Activated CD8-positive, alpha-beta memory T cell treated with anti-CD3 and anti-CD28 coated beads for 36 hours (primary cell): ENCODE measurements around the gene MTF1. TPM values are rescaled to one million over a fixed set of nuclear protein-coding genes. Genes with fewer than 3 reads are reported as not detected.

Experiments used
- CTCF ChIA-PET: fragments of 350-600 bp; sonication (Branson Sonifier 250); formaldehyde crosslinking; loops from one replicate; lab custom pipeline; 2021; ENCODE audit warnings: antibody characterized with exemption; lab: Charles Lee
- POLR2A ChIA-PET: fragments of 350-600 bp; sonication (Branson Sonifier 250); formaldehyde crosslinking; loops from one replicate; lab custom pipeline; 2021; ENCODE audit warnings: antibody characterized with exemption; lab: Charles Lee
- total RNA-seq, 2 experiments: library from RNA; stranded (reverse); gene quantifications; one replicate each; pipeline ENCODE4 v1.2.3, GENCODE V29; 2021

Gene MTF1
- total RNA-seq, 2 experiments from 2014 or later: 32.0 to 35.8 TPM

DNA sequence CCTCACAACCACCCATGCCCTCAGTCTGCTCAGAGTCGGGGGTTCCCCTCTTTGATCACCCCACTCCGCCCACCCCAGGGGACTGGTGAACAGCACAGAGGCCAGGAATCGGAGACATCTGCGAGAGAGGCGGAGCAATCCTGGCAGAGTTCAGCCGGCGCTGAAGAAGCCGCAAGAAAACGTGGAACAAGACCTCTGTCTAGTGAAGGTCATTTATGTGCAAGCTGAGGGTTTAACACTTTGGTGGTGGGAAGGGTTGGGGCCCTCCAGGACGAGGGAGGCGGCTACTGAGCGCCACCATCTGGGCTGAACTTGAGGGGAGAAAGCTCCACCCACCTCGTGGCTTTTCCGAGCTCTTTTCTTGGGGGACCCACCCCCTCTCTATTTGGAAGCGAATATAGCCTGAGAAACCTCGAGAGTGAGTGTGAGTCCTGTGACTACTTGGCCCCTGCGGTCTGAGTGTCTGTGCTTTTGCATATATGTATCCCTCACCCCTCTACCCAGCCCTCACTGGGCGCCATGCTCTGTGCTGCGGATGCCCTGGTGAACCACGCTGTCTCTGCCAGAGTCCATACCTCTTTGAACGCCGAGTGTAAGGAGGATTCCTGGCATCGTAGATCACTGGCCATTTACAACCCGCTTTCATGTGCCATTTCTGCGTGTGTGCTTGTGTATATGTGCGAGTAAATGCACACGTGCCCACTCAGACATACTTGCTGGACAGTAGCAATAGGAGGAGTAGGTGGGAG is 93.3 kb downstream of the MTF1 start:
- POLR2A ChIA-PET: interaction anchor here (0.5 to 1.2 kb wide), 3 partner anchors 19 to 73 kb away, joined by 3 to 6 read pairs (median 5); no protein-coding TSS in a partner anchor
- CTCF ChIA-PET: no interaction called here

DNA sequence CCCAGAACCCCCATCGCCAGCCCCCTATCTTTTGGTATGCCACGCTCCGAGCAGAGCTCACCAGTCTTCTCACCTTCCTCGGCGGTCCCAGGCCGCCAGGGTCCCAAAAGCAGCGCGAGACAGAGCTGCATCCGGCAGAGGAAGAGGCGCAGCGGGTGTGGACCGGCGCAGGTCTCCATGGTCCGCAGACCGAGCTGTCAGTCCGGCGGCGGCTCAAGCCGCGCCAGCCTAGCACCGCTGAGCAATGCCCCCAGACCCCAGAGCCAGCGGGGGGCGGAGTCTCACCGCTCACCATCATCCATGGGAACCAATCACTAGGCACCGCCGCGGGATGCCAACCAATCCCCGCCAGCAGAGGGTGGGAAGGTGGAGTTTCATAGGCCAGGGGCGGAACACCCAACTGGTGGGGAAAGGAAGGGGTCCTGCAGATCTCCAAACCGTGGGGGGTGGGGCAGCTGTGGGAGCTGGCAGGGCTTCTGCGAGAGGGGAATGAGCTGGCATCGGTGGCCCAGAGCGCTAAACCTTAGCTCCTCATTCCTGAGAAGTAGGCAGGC is 94.4 kb downstream of the MTF1 start, which contains the start of gene EPHA10:
EPHA10 (minus strand) TSS at position 233 of the 554 bp plus-strand sequence; CDS start at position 179, 54 bp downstream.
- ChIA-PET CTCF (interaction anchor here (1.5 kb wide), 1 partner anchor 83 kb away, joined by 4 read pairs; no protein-coding TSS in a partner anchor), POLR2A (interaction anchor here (1.2 kb wide), 1 partner anchor 72 kb away, joined by 3 read pairs; no protein-coding TSS in a partner anchor)

DNA sequence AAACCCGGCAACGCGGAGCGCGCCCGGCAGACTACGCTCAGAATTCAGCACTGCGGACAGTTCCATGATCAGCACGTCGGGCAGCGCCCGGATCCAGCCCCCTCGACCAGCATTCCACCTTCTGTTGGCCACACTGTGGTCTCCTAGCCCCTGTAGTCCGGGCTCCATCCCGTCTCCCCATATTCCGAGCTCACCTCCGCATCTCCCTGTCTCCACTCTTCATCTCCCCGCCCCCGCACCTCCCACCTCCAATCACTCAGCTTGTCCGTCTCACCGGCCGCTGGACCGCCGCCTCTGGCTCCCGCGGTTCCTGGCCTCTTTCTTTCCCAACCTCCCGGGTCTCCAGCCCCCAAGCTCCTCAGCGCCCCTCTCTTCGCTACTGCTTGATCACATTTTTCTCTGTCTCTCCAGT is 95.0 kb downstream of the MTF1 start:
- CTCF ChIA-PET: interaction anchor here (1.0 to 1.5 kb wide), 2 partner anchors 83 to 250 kb away, joined by 3 to 4 read pairs; partner anchors contain the start of gene MEAF6
- POLR2A ChIA-PET: no interaction called here

DNA sequence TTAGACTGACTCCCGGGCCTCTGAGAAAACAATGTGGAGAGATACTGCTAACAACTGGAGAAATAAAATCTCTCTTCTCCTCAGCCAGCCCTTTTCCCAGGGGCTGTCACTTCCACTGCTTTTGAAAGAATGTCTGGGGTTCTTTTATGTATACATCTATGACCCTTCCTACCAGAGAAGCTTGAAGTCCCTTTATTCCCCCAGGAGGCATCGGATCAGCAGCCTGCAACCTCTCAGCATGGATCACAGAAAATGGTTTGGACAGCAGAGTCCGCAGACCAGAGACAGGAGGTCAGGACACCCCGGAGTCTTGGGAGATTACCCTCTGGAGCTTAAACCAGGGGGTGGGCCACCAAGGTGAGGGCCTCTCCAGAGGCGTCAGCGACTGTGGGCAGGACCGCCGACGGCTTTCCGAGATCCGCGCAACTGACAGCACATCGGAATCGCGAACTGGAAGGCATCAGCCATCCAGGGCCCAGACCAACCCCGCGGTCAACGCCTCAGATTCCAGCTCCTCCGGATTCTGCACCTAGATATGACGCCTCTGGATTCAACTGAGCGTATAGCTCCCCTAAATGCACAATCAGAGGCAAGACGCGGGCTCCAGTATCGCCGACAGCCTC is 95.5 kb downstream of the MTF1 start:
- CTCF ChIA-PET: interaction anchor here (1.0 to 1.5 kb wide), 2 partner anchors 82 to 250 kb away, joined by 3 to 4 read pairs; partner anchors contain the start of gene MEAF6
- POLR2A ChIA-PET: no interaction called here

DNA sequence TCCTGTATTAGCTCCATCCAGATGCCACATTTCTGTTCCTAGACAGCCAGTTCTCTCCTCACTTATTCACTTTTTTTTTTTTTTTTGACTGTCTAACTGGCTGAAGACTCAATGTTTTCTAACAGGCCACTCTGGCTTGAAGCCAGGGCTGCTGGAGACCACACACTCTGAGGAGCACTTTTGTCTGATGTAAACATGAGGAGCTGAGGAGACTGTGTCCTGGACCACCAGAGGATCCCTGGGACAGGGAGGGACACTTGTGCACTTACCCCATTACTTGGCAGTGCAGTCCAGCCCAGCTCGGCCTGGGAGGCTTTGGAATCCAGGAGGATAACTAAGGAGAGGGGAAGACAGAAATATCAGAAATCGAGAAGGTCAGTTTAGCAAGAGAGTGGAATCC is 96.9 kb downstream of the MTF1 start:
- ChIA-PET CTCF (no interaction called here), POLR2A (no interaction called here)

DNA sequence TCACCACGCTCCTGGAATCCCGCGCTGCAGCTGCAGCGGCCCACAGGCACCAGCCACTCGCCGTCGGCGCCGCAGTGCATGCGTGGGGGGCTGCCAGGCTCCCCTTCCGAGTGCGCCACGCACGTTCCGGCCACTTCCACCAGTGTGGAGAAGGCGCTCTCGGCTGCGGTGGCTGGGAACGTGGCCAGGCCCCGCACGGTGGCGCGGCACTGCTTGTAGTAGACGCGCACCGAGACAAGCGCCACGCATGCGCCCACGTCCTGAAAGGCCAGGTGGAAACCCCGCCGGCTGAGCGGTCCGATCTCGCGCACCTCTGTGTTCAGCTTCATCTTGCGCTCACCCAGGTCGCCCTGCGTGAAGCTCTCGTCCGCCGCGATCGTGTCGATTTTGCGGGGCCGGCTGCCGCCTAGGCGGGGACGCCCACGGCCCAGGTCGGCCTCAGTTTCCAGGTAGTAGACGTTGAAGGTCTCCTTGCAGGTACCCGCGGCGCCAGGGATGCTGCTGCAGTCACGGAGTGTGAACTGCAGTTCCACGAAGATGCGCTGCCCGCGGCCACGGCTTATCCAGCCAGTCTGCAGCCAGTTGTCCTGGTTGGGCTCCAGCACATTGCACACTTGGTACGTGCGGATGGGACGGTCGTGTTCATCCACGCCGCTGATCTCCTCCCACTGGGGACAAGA is 97.8 kb downstream of the MTF1 start:
- CTCF ChIA-PET: no interaction called here
- POLR2A ChIA-PET: no interaction called here

Other genes starting within 250 kb of the MTF1 start
- gene RSPO1, start 224.7 kb downstream of the MTF1 start, total RNA-seq: not detected
- gene CDCA8, start 167.1 kb downstream of the MTF1 start, total RNA-seq: 10 to 100 TPM; 42.1 to 43.3 TPM
- gene EPHA10, start 94.5 kb downstream of the MTF1 start, total RNA-seq: under 1 TPM in 1 of 2 experiments, not detected in 1; 0.19 TPM
- 1 to 10 TPM; 5.6 to 6.3 TPM for gene MANEAL, start 65.7 kb downstream of the MTF1 start, total RNA-seq
- gene C1orf122, start 51.8 kb downstream of the MTF1 start, total RNA-seq: 10 to 100 TPM; 33.4 to 33.7 TPM
- 10 to 100 TPM; 70.4 to 75.3 TPM for gene YRDC, start 51.4 kb downstream of the MTF1 start, total RNA-seq
- 10 to 100 TPM; 26.0 to 27.6 TPM for gene INPP5B, start 87.5 kb upstream of the MTF1 start, total RNA-seq
- gene SF3A3, start 130.4 kb upstream of the MTF1 start, total RNA-seq: 100 to 1,000 TPM; 118 to 134 TPM
- 10 to 100 TPM; 20.0 to 20.5 TPM for gene FHL3, start 145.9 kb upstream of the MTF1 start, total RNA-seq
- gene UTP11, start 153.1 kb upstream of the MTF1 start, total RNA-seq: 10 to 100 TPM; 83.6 to 84.0 TPM
- under 1 TPM; 0.08 to 0.15 TPM for gene POU3F1, start 187.2 kb upstream of the MTF1 start, total RNA-seq